H9 (cell line): ENCODE data around the gene NFIX. TPM values are rescaled to one million over a fixed set of nuclear protein-coding genes. Genes with fewer than 3 reads are reported as not detected.

Source experiments
- DNase-seq: peaks from one replicate; pipeline ENCODE4 v3.0.0-alpha.2; 2017
- H2AFZ ChIP-seq: one replicate; pipeline ENCODE4 v1.6.1; 2013; ENCODE audit warnings: mild to moderate bottlenecking, low read length, control low read depth, moderate library complexity
- H2AK5ac ChIP-seq: 2 replicates; pipeline ENCODE4 v1.6.1; 2013; ENCODE audit warnings: low read length, control low read depth, mixed read lengths; ENCODE audit not compliant: insufficient read length
- H2BK120ac ChIP-seq: one replicate; pipeline ENCODE4 v1.6.1; 2013; ENCODE audit warnings: low read depth, mild to moderate bottlenecking, low read length, control low read depth, inconsistent platforms; ENCODE audit not compliant: poor library complexity, severe bottlenecking
- H2BK12ac ChIP-seq: 2 replicates; pipeline ENCODE4 v1.6.1; 2013; ENCODE audit warnings: low read length, control low read depth, mixed read lengths, low read depth; ENCODE audit not compliant: insufficient read length
- H2BK15ac ChIP-seq: 2 replicates; pipeline ENCODE4 v1.6.1; 2013; ENCODE audit warnings: low read depth, low read length, control low read depth
- H2BK20ac ChIP-seq: one replicate; pipeline ENCODE4 v1.6.1; 2013; ENCODE audit warnings: low read depth, mild to moderate bottlenecking, low read length, control low read depth, inconsistent platforms; ENCODE audit not compliant: poor library complexity, severe bottlenecking
- H2BK5ac ChIP-seq: 2 replicates; pipeline ENCODE4 v1.6.1; 2013; ENCODE audit warnings: low read length, control low read depth, mixed read lengths; ENCODE audit not compliant: insufficient read length
- H3K14ac ChIP-seq: 2 replicates; pipeline ENCODE4 v1.6.1; 2013; ENCODE audit warnings: low read length, control low read depth; ENCODE audit not compliant: insufficient read depth
- H3K18ac ChIP-seq: 2 replicates; pipeline ENCODE4 v1.6.1; 2013; ENCODE audit warnings: low read depth, mild to moderate bottlenecking, mixed read lengths, low read length, control low read depth; ENCODE audit not compliant: insufficient read length
- H3K23ac ChIP-seq: 2 replicates; pipeline ENCODE4 v1.6.1; 2013; ENCODE audit warnings: low read length, control low read depth, mixed read lengths, low read depth; ENCODE audit not compliant: insufficient read length
- H3K23me2 ChIP-seq: 2 replicates; pipeline ENCODE4 v1.6.1; 2013; ENCODE audit warnings: low read depth, mild to moderate bottlenecking, mixed read lengths, low read length, control low read depth; ENCODE audit not compliant: insufficient read length, poor library complexity, severe bottlenecking
- H3K27ac ChIP-seq: 2 replicates; pipeline ENCODE4 v1.5.1; 2013; ENCODE audit warnings: low read length, control low read depth, mixed read lengths, low read depth; ENCODE audit not compliant: insufficient read length
- H3K27me3 ChIP-seq: 2 replicates; pipeline ENCODE4 v1.6.1; 2013; ENCODE audit warnings: low read length, control low read depth, inconsistent platforms; ENCODE audit not compliant: insufficient read depth
- H3K4ac ChIP-seq: 2 replicates; pipeline ENCODE4 v1.6.1; 2013; ENCODE audit warnings: low read depth, mild to moderate bottlenecking, control low read depth, inconsistent platforms, low read length, moderate library complexity
- H3K4me1 ChIP-seq: 2 replicates; pipeline ENCODE4 v1.6.1; 2013; ENCODE audit warnings: low read length, control low read depth, inconsistent platforms; ENCODE audit not compliant: insufficient read depth
- H3K4me2 ChIP-seq: 2 replicates; pipeline ENCODE4 v1.6.1; 2013; ENCODE audit warnings: low read length, control low read depth, mixed read lengths; ENCODE audit not compliant: insufficient read length, insufficient read depth
- H3K56ac ChIP-seq: 2 replicates; pipeline ENCODE4 v1.6.1; 2013; ENCODE audit warnings: low read depth, mild to moderate bottlenecking, mixed read lengths, low read length, control low read depth; ENCODE audit not compliant: insufficient read length
- H3K79me1 ChIP-seq: 2 replicates; pipeline ENCODE4 v1.6.1; 2013; ENCODE audit warnings: low read depth, mild to moderate bottlenecking, moderate library complexity, low read length, control low read depth, inconsistent platforms; ENCODE audit not compliant: insufficient read depth, poor library complexity, severe bottlenecking
- H3K79me2 ChIP-seq: 2 replicates; pipeline ENCODE4 v1.6.1; 2013; ENCODE audit warnings: low read length, control low read depth, inconsistent platforms; ENCODE audit not compliant: insufficient read depth
- H3K9ac ChIP-seq: 2 replicates; pipeline ENCODE4 v1.6.1; 2013; ENCODE audit warnings: low read length, control low read depth, mixed read lengths; ENCODE audit not compliant: insufficient read length; ENCODE audit errors: extremely low read depth
- H3K9me3 ChIP-seq: one replicate; pipeline ENCODE4 v1.6.1; 2013; ENCODE audit warnings: low read depth, low read length, inconsistent platforms; ENCODE audit not compliant: control insufficient read depth
- H3T11ph ChIP-seq: one replicate; pipeline ENCODE4 v1.6.1; 2013; ENCODE audit warnings: mild to moderate bottlenecking, low read length, control low read depth, inconsistent platforms
- H4K20me1 ChIP-seq: one replicate; pipeline ENCODE4 v1.6.1; 2013; ENCODE audit not compliant: control insufficient read depth, insufficient read length, insufficient read depth
- H4K5ac ChIP-seq: 2 replicates; pipeline ENCODE4 v1.6.1; 2013; ENCODE audit warnings: low read depth, mild to moderate bottlenecking, mixed read lengths, low read length, control low read depth; ENCODE audit not compliant: insufficient read length
- H4K8ac ChIP-seq: replicated peaks from 2 replicates; pipeline ENCODE4 v1.6.1; 2013; ENCODE audit warnings: low read length, control low read depth, mixed read lengths, low read depth; ENCODE audit not compliant: insufficient read length
- H4K91ac ChIP-seq: 2 replicates; pipeline ENCODE4 v1.6.1; 2013; ENCODE audit warnings: low read depth, mild to moderate bottlenecking, moderate library complexity, mixed read lengths, low read length, control low read depth; ENCODE audit not compliant: insufficient read length
- H3K27ac Mint-ChIP-seq, 3 experiments: 2 replicates in 2 of 3; 3 replicates in 1 of 3; pipeline ENCODE4 v1.8.0; 2020 to 2021; ENCODE audit warnings: mixed read lengths in 3 of 3, mild to moderate bottlenecking in 1 of 3, moderate library complexity in 1 of 3
- H3K27me3 Mint-ChIP-seq: 2 replicates; pipeline ENCODE4 v1.8.0; 2021; ENCODE audit warnings: low read depth, mild to moderate bottlenecking, moderate library complexity, mixed read lengths
- H3K36me3 Mint-ChIP-seq, 3 experiments: 2 replicates in 2 of 3; 3 replicates in 1 of 3; pipeline ENCODE4 v1.8.0; 2020 to 2021; ENCODE audit warnings: low read depth in 3 of 3, mixed read lengths in 3 of 3; ENCODE audit not compliant: insufficient read depth in 1 of 3
- H3K4me1 Mint-ChIP-seq, 2 experiments: 2 replicates each; pipeline ENCODE4 v1.8.0; 2020; ENCODE audit warnings: mixed read lengths in 2 of 2
- H3K4me3 Mint-ChIP-seq, 2 experiments: 2 replicates in 1 of 2; 3 replicates in 1 of 2; pipeline ENCODE4 v1.8.0; 2020 to 2021; ENCODE audit warnings: mild to moderate bottlenecking in 2 of 2, mixed read lengths in 2 of 2, moderate library complexity in 1 of 2
- H3K9me3 Mint-ChIP-seq, 2 experiments: 2 replicates in 1 of 2; 3 replicates in 1 of 2; pipeline ENCODE4 v1.8.0; 2020; ENCODE audit warnings: mild to moderate bottlenecking in 2 of 2, mixed read lengths in 2 of 2, moderate library complexity in 1 of 2
- WGBS: extraction: QIAGEN DNeasy Blood & Tissue Kit; methylation state at CpG from one replicate; pipeline ENCODE4 v1.1.7; 2013; ENCODE audit warnings: missing lambda C conversion rate, low lambda C conversion rate, mixed read lengths; ENCODE audit not compliant: insufficient read length; ENCODE audit errors: extremely low coverage; 5-methylcytosine and 5-hydroxymethylcytosine counted together
- long read RNA-seq: library from polyadenylated mRNA; unstranded; transcript quantifications from one replicate; pipeline ENCODE4 v2.0.0, GENCODE V29; 2020
- total RNA-seq: library from RNA; stranded (reverse); gene quantifications from 2 replicates; pipeline ENCODE4 v1.2.1, GENCODE V29; 2021
- TF ChIP-seq, protein P1 (sequence below): fragments of 200-600 bp; sonication (generic); conservative IDR thresholded peaks from 3 replicates; pipeline ENCODE4 v1.8.0; 2021; ENCODE audit warnings: antibody characterized with exemption, mild to moderate bottlenecking

NFIX gene
- 0.20 and 0.31 TPM in 2 replicates for total RNA-seq
- long read RNA-seq: 0 reads

- Histone ChIP-seq H3K23me2 (peaks cover 4% of the 10 kb centered on the region), H2AK5ac (no peak within 1 kb of the TSS), H3K9ac (no peak within 1 kb of the TSS), H3K4me2 (peak within 1 kb of the TSS; percentile 3), H3K4me1 (no peaks in the 10 kb centered on the region), H3T11ph (no peak within 1 kb of the TSS), H3K27me3 (peaks cover 54% of the 10 kb centered on the region), H4K8ac (no peak within 1 kb of the TSS), H4K20me1 (peaks cover 5% of the 10 kb centered on the region), H2BK20ac (no peak within 1 kb of the TSS), H4K5ac (no peak within 1 kb of the TSS), H3K18ac (no peak within 1 kb of the TSS), H3K79me2 (no peaks in the 10 kb centered on the region), H2BK12ac (no peak within 1 kb of the TSS), H3K14ac (no peak within 1 kb of the TSS; the same call in 1 of the 2 replicates), H2BK5ac (no peak within 1 kb of the TSS), H4K91ac (no peak within 1 kb of the TSS), H2BK15ac (no peak within 1 kb of the TSS), H3K9me3 (no peaks in the 10 kb centered on the region), H2BK120ac (no peak within 1 kb of the TSS), H3K79me1 (no peaks in the 10 kb centered on the region), H3K27ac (no peak within 1 kb of the TSS), H3K4ac (no peak within 1 kb of the TSS), H2AFZ (no peak within 1 kb of the TSS), H3K23ac (no peak within 1 kb of the TSS), H3K56ac (no peak within 1 kb of the TSS)
- no CpG with 5 or more reads among the region's 84 CpGs for WGBS
- Mint-ChIP-seq H3K4me1 (peaks cover 5 to 11% of the 10 kb centered on the region in 2 experiments), H3K27me3 (peaks cover 93% of the 10 kb centered on the region), H3K4me3 (peak within 1 kb of the TSS; percentile 61 to 80), H3K27ac (peak within 1 kb of the TSS in 1 of 3 experiments; percentile 9; a peak in 1 of 7 replicates), H3K36me3 (peaks cover 0 to 2% (median 0%) of the 10 kb centered on the region in 3 experiments; a peak in 1 of 7 replicates), H3K9me3 (peaks cover 2 to 9% of the 10 kb centered on the region in 2 experiments; a peak in 3 of 5 replicates)
- no peak for DNase-seq
- TF ChIP-seq, protein P1, sequence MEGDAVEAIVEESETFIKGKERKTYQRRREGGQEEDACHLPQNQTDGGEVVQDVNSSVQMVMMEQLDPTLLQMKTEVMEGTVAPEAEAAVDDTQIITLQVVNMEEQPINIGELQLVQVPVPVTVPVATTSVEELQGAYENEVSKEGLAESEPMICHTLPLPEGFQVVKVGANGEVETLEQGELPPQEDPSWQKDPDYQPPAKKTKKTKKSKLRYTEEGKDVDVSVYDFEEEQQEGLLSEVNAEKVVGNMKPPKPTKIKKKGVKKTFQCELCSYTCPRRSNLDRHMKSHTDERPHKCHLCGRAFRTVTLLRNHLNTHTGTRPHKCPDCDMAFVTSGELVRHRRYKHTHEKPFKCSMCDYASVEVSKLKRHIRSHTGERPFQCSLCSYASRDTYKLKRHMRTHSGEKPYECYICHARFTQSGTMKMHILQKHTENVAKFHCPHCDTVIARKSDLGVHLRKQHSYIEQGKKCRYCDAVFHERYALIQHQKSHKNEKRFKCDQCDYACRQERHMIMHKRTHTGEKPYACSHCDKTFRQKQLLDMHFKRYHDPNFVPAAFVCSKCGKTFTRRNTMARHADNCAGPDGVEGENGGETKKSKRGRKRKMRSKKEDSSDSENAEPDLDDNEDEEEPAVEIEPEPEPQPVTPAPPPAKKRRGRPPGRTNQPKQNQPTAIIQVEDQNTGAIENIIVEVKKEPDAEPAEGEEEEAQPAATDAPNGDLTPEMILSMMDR: no peak
These were observed at the start of gene NFIX for GRCh38 chr19:12994701-12995595. NFIX (plus strand) TSS chr19:12995475; CDS start chr19:12995838, 363 bp downstream.
